Stimulated activated CD4-positive, alpha-beta T cell treated with anti-CD3 and anti-CD28 coated beads, TNF-alpha, amount 100 ng/mL, for 24 hours (primary cell): ENCODE results near the gene PTGFRN.

ENCODE experiments used
- DNase-seq, 3 experiments: peaks; one replicate each; pipeline ENCODE4 v3.0.0-alpha.2; 2020; ENCODE audit warnings: low read depth in 3 of 3

The PTGFRN gene

GRCh38 chr1:116943438-116943837 is 33.7 kb downstream of the PTGFRN start:
- DNase-seq = no peak

GRCh38 chr1:116944613-116945012 is 34.9 kb downstream of the PTGFRN start:
- no peak for DNase-seq

GRCh38 chr1:116945421-116945820 is 35.7 kb downstream of the PTGFRN start:
- DNase-seq = no peak

GRCh38 chr1:116945996-116946395 is 36.3 kb downstream of the PTGFRN start:
- no peak for DNase-seq

- DNase-seq = no peak
These were observed 37.6 kb downstream of the PTGFRN start for GRCh38 chr1:116947092-116947860.

- no peak for DNase-seq
These were observed 38.3 kb downstream of the PTGFRN start for GRCh38 chr1:116948046-116948445.

- no peak for DNase-seq
These were observed 38.9 kb downstream of the PTGFRN start for GRCh38 chr1:116948642-116949041.

GRCh38 chr1:116949213-116949985 is 39.7 kb downstream of the PTGFRN start:
- DNase-seq = no peak

- DNase-seq = no peak
These were observed 40.9 kb downstream of the PTGFRN start for GRCh38 chr1:116950517-116951199.

- DNase-seq = no peak
These were observed 41.7 kb downstream of the PTGFRN start for GRCh38 chr1:116951200-116951935.

- DNase-seq = no peak
These were observed 43.1 kb downstream of the PTGFRN start for GRCh38 chr1:116952738-116953275.

- DNase-seq = no peak
These were observed 44.7 kb downstream of the PTGFRN start for GRCh38 chr1:116954440-116954839.

GRCh38 chr1:116956378-116956777 is 46.7 kb downstream of the PTGFRN start:
- no peak for DNase-seq

- no peak for DNase-seq
These were observed 47.9 kb downstream of the PTGFRN start for GRCh38 chr1:116957646-116958045.

- DNase-seq = no peak
These were observed 48.4 kb downstream of the PTGFRN start for GRCh38 chr1:116958110-116958509.

- no peak for DNase-seq
These were observed 49.3 kb downstream of the PTGFRN start for GRCh38 chr1:116958977-116959376.

GRCh38 chr1:116961606-116962005 is 51.9 kb downstream of the PTGFRN start:
- no peak for DNase-seq

- DNase-seq = no peak
These were observed 53.4 kb downstream of the PTGFRN start for GRCh38 chr1:116962987-116963639.

- no peak for DNase-seq
These were observed 57.1 kb downstream of the PTGFRN start for GRCh38 chr1:116966791-116967190.

GRCh38 chr1:116968724-116969123 is 59.0 kb downstream of the PTGFRN start:
- no peak for DNase-seq

GRCh38 chr1:116971258-116971860 is 61.6 kb downstream of the PTGFRN start:
- no peak for DNase-seq
